GM23338 (cell line): ENCODE results near the gene SLC29A1. TPM values are rescaled to one million over a fixed set of nuclear protein-coding genes. Genes with fewer than 3 reads are reported as not detected.

Experiments used
- ATAC-seq: fragments of 200-7000 bp; cut with Tn5 transposase; 3 replicates; pipeline ENCODE4 v1.9.1; 2020
- DNase-seq: peaks from one replicate; pipeline ENCODE4 v3.0.0-alpha.2; 2015; ENCODE audit warnings: low spot score
- H2AFZ ChIP-seq: fragments of 200-600 bp; sonication (generic); 2 replicates; pipeline ENCODE4 v1.8.0; 2016; ENCODE audit warnings: antibody characterized with exemption, mild to moderate bottlenecking, moderate library complexity
- H3F3A ChIP-seq: fragments of 200-600 bp; sonication (generic); replicated peaks from 2 replicates; pipeline ENCODE4 v1.8.0; 2017; ENCODE audit warnings: antibody characterized with exemption, mixed run types, low read depth
- H3K27ac ChIP-seq: fragments of 200-600 bp; sonication (generic); 2 replicates; pipeline ENCODE4 v1.6.1; 2016; ENCODE audit warnings: low read depth
- H3K27me3 ChIP-seq: fragments of 200-600 bp; sonication (generic); 2 replicates; pipeline ENCODE4 v1.8.0; 2016; ENCODE audit warnings: mild to moderate bottlenecking, mixed run types, moderate library complexity; ENCODE audit not compliant: insufficient read depth
- H3K36me3 ChIP-seq: fragments of 200-600 bp; sonication (generic); 2 replicates; pipeline ENCODE4 v1.8.0; 2016; ENCODE audit warnings: mild to moderate bottlenecking; ENCODE audit not compliant: insufficient read depth
- H3K4me1 ChIP-seq: fragments of 200-600 bp; sonication (generic); 2 replicates; pipeline ENCODE4 v1.8.0; 2016; ENCODE audit warnings: mild to moderate bottlenecking, moderate library complexity; ENCODE audit not compliant: insufficient read depth
- H3K4me2 ChIP-seq: fragments of 200-600 bp; sonication (generic); 2 replicates; pipeline ENCODE4 v1.7.1; 2017; ENCODE audit warnings: mixed run types
- H3K4me3 ChIP-seq: fragments of 200-600 bp; sonication (generic); 2 replicates; pipeline ENCODE4 v1.6.1; 2016; ENCODE audit warnings: mixed run types
- H3K79me2 ChIP-seq: fragments of 200-600 bp; sonication (generic); replicated peaks from 2 replicates; pipeline ENCODE4 v1.8.0; 2017; ENCODE audit warnings: mild to moderate bottlenecking; ENCODE audit not compliant: insufficient read depth
- H3K9me2 ChIP-seq: fragments of 200-600 bp; sonication (generic); 2 replicates; pipeline ENCODE4 v1.8.0; 2017; ENCODE audit not compliant: insufficient read depth
- H4K20me1 ChIP-seq: fragments of 200-600 bp; sonication (generic); replicated peaks from 2 replicates; pipeline ENCODE4 v1.8.0; 2017; ENCODE audit warnings: mild to moderate bottlenecking; ENCODE audit not compliant: insufficient read depth
- H3K27ac Mint-ChIP-seq: 2 replicates; pipeline ENCODE4 v1.8.0; 2020; ENCODE audit warnings: inconsistent platforms, mild to moderate bottlenecking, moderate library complexity, mixed read lengths
- H3K27me3 Mint-ChIP-seq: 3 replicates; pipeline ENCODE4 v1.8.0; 2022; ENCODE audit warnings: low read depth, mild to moderate bottlenecking, moderate library complexity, mixed read lengths, inconsistent platforms; ENCODE audit not compliant: insufficient read depth, poor library complexity
- H3K36me3 Mint-ChIP-seq: 3 replicates; pipeline ENCODE4 v1.8.0; 2021; ENCODE audit warnings: low read depth, mild to moderate bottlenecking, inconsistent platforms, moderate library complexity, mixed read lengths
- H3K4me1 Mint-ChIP-seq: 3 replicates; pipeline ENCODE4 v1.8.0; 2020; ENCODE audit warnings: mild to moderate bottlenecking, inconsistent platforms, mixed read lengths
- H3K4me3 Mint-ChIP-seq: 3 replicates; pipeline ENCODE4 v1.8.0; 2021; ENCODE audit warnings: moderate library complexity, mild to moderate bottlenecking, inconsistent platforms, mixed read lengths
- H3K9me3 Mint-ChIP-seq: 3 replicates; pipeline ENCODE4 v1.8.0; 2020; ENCODE audit warnings: moderate library complexity, mild to moderate bottlenecking, inconsistent platforms, mixed read lengths
- CREB1 ChIP-seq: fragments of 250-450 bp; sonication (Bioruptor Pico); IDR thresholded peaks from 2 replicates; pipeline ENCODE4 v1.5.0; 2020; ENCODE audit warnings: low read depth, mild to moderate bottlenecking, moderate library complexity
- ETS1 ChIP-seq: IDR thresholded peaks from 2 replicates; pipeline ENCODE4 v1.6.1; 2016; ENCODE audit warnings: antibody characterized with exemption
- EZH2 ChIP-seq: fragments of 200-600 bp; sonication (generic); IDR thresholded peaks from one replicate; pipeline ENCODE4 v1.8.0; 2017; ENCODE audit warnings: antibody characterized with exemption, mild to moderate bottlenecking, low read depth; ENCODE audit not compliant: unreplicated experiment
- EZH2phosphoT487 ChIP-seq: fragments of 200-600 bp; sonication (generic); IDR thresholded peaks from one replicate; pipeline ENCODE4 v1.8.1; 2018; ENCODE audit warnings: antibody characterized with exemption; ENCODE audit not compliant: unreplicated experiment
- JUNB ChIP-seq: IDR thresholded peaks from one replicate; pipeline ENCODE4 v1.6.1; 2016; ENCODE audit warnings: antibody characterized with exemption; ENCODE audit not compliant: unreplicated experiment
- NANOG ChIP-seq: IDR thresholded peaks from 2 replicates; pipeline ENCODE4 v1.6.1; 2016; ENCODE audit warnings: antibody characterized with exemption, borderline replicate concordance
- POLR2AphosphoS5 ChIP-seq: IDR thresholded peaks from 2 replicates; pipeline ENCODE4 v1.6.1; 2016; ENCODE audit warnings: antibody characterized with exemption, low read depth
- STAT1 ChIP-seq: IDR thresholded peaks from one replicate; pipeline ENCODE4 v1.6.1; 2016; ENCODE audit warnings: antibody characterized with exemption; ENCODE audit not compliant: unreplicated experiment
- ZNF114 ChIP-seq: fragments of 250-450 bp; sonication (Bioruptor Pico); IDR thresholded peaks from 2 replicates; pipeline ENCODE4 v1.5.0; 2020; ENCODE audit warnings: mild to moderate bottlenecking, moderate library complexity
- ZNF331 ChIP-seq: fragments of 250-450 bp; sonication (Bioruptor Pico); IDR thresholded peaks from 2 replicates; pipeline ENCODE4 v1.5.0; 2020; ENCODE audit warnings: low read depth, mild to moderate bottlenecking, moderate library complexity
- polyA plus RNA-seq: library from polyadenylated mRNA; unstranded; fragments of >200 nt; fragmentation: Nextera tagmentation; extraction: Ambion mirVana; gene quantifications from 2 replicates; pipeline ENCODE4 v1.2.1, GENCODE V29; 2016
- total RNA-seq: library from RNA; depleted of rRNA; stranded (reverse); fragments of >200 nt; shearing (Covaris generic); gene quantifications from 2 replicates; pipeline ENCODE4 v1.2.3, GENCODE V29; 2014
- TF ChIP-seq, protein P1 (sequence below), 2 experiments: fragments of 200-600 bp in 1 of 2; sonication (generic) in 1 of 2; conservative IDR thresholded peaks; 2 replicates each; pipeline versions ENCODE4 v1.5.1 to v1.6.1; 2016 to 2017; ENCODE audit warnings: antibody characterized with exemption in 2 of 2, low read depth in 2 of 2, mild to moderate bottlenecking in 2 of 2, moderate library complexity in 1 of 2
- TF ChIP-seq, protein P2 (sequence below): IDR thresholded peaks from one replicate; pipeline ENCODE4 v1.6.1; 2018; ENCODE audit warnings: antibody characterized with exemption; ENCODE audit not compliant: unreplicated experiment

SLC29A1 gene
- total and polyA plus RNA-seq, 2 experiments from 2014 or later, result 73.1 to 169 TPM

DNA sequence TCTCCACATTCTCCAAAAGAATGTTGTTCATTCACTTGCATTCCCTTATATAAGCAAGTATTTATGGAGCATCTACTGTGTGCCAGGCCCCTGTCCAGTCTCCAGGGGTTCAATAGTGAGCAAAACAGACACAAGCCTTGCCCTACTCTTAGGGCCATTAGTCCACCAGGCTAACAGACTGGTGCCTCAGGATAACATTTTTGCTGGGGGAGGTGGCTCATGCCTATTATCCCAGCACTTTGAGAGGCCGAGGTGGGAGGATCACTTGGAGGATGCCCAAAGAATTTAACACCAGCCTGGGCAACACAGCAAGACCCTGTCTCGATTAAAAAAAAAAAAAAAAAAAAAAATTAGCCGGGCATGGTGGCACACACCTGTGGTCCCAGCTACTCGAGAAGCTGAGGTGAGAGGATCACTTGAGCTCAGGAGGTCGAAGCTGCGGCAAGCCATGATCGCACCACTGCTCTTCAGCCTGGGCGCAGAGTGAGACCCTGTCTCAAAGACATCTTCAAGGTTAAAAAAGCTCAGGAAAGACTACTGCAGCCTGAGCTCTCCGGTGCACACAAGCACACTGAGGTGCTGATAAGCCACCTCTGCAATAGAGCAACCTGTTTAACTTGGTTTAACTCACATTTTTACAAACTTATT lies 44.8 kb upstream of the SLC29A1 start (continued):
- TF ChIP-seq, protein P1, sequence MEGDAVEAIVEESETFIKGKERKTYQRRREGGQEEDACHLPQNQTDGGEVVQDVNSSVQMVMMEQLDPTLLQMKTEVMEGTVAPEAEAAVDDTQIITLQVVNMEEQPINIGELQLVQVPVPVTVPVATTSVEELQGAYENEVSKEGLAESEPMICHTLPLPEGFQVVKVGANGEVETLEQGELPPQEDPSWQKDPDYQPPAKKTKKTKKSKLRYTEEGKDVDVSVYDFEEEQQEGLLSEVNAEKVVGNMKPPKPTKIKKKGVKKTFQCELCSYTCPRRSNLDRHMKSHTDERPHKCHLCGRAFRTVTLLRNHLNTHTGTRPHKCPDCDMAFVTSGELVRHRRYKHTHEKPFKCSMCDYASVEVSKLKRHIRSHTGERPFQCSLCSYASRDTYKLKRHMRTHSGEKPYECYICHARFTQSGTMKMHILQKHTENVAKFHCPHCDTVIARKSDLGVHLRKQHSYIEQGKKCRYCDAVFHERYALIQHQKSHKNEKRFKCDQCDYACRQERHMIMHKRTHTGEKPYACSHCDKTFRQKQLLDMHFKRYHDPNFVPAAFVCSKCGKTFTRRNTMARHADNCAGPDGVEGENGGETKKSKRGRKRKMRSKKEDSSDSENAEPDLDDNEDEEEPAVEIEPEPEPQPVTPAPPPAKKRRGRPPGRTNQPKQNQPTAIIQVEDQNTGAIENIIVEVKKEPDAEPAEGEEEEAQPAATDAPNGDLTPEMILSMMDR (conservative IDR thresholded peaks at IDR 0.05; ENCODE audit: low read depth in 2 of 2), result no peak
- TF ChIP-seq ZNF114 (no peak), EZH2 (no peak), ZNF331 (CRISPR knock-in tag) (no peak), STAT1 (no peak), JUNB (no peak), CREB1 (CRISPR knock-in tag) (no peak), POLR2AphosphoS5 (no peak)
- TF ChIP-seq, protein P2, sequence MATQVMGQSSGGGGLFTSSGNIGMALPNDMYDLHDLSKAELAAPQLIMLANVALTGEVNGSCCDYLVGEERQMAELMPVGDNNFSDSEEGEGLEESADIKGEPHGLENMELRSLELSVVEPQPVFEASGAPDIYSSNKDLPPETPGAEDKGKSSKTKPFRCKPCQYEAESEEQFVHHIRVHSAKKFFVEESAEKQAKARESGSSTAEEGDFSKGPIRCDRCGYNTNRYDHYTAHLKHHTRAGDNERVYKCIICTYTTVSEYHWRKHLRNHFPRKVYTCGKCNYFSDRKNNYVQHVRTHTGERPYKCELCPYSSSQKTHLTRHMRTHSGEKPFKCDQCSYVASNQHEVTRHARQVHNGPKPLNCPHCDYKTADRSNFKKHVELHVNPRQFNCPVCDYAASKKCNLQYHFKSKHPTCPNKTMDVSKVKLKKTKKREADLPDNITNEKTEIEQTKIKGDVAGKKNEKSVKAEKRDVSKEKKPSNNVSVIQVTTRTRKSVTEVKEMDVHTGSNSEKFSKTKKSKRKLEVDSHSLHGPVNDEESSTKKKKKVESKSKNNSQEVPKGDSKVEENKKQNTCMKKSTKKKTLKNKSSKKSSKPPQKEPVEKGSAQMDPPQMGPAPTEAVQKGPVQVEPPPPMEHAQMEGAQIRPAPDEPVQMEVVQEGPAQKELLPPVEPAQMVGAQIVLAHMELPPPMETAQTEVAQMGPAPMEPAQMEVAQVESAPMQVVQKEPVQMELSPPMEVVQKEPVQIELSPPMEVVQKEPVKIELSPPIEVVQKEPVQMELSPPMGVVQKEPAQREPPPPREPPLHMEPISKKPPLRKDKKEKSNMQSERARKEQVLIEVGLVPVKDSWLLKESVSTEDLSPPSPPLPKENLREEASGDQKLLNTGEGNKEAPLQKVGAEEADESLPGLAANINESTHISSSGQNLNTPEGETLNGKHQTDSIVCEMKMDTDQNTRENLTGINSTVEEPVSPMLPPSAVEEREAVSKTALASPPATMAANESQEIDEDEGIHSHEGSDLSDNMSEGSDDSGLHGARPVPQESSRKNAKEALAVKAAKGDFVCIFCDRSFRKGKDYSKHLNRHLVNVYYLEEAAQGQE, result no peak

- Histone ChIP-seq H3K4me1 (no peaks in the 10 kb centered on the region; the same call in 1 of the 2 replicates), H3K27me3 (no peaks in the 10 kb centered on the region), H2AFZ (no peak overlapping the region), H4K20me1 (no peaks in the 10 kb centered on the region), H3K4me2 (no peak overlapping the region), H3K79me2 (no peaks in the 10 kb centered on the region), H3K36me3 (no peaks in the 10 kb centered on the region), H3K9me2 (no peaks in the 10 kb centered on the region), H3K4me3 (no peak overlapping the region), H3K27ac (no peak overlapping the region), H3F3A (no peaks in the 10 kb centered on the region)
- no peaks in the 10 kb centered on the region; the same call in 2 of the 3 replicates for H3K36me3 Mint-ChIP-seq
- no peak overlapping the region for H3K4me3 Mint-ChIP-seq
- no peak for DNase-seq
- H3K9me3 Mint-ChIP-seq, result no peaks in the 10 kb centered on the region
- H3K4me1 Mint-ChIP-seq, result peaks cover 21% of the 10 kb centered on the region
- H3K27ac Mint-ChIP-seq, result no peak overlapping the region
- ATAC-seq, result no peak
- peaks cover 22% of the 10 kb centered on the region for H3K27me3 Mint-ChIP-seq
- no peak for TF ChIP-seq STAT1
- no peak for TF ChIP-seq ZNF114
- no peak for TF ChIP-seq ZNF331 (CRISPR knock-in tag)
- TF ChIP-seq NANOG, result no peak
- TF ChIP-seq EZH2phosphoT487, result no peak
- no peak for TF ChIP-seq CREB1 (CRISPR knock-in tag)
- no peak for TF ChIP-seq POLR2AphosphoS5
- TF ChIP-seq ETS1, result no peak
- TF ChIP-seq JUNB, result no peak
- TF ChIP-seq, protein P2, result no peak
Measured at GRCh38 chr6:44179072-44179536, 44.3 kb upstream of the SLC29A1 start.
